Naive thymus-derived CD4-positive, alpha-beta T cell (primary cell): ENCODE results near the gene LHFPL3. TPM values are rescaled to one million over a fixed set of nuclear protein-coding genes. Genes with fewer than 3 reads are reported as not detected.
"Not testable (repeated sequence)": the region's sequence is repeated elsewhere in the genome, so short reads cannot be mapped to it uniquely, and the experiment has no call there.

Source experiments
- ATAC-seq: fragments of 150-1000 bp; cut with Tn5 transposase; 2 replicates; pipeline ENCODE4 v1.10.0; 2021; ENCODE audit warnings: mild to moderate bottlenecking, moderate library complexity
- CTCF ChIA-PET: fragments of 350-600 bp; sonication (Branson Sonifier 250); formaldehyde crosslinking; loops from one replicate; lab custom pipeline; 2021; ENCODE audit warnings: antibody characterized with exemption; lab: Charles Lee
- POLR2A ChIA-PET: fragments of 350-600 bp; sonication (Branson Sonifier 250); formaldehyde crosslinking; loops from one replicate; lab custom pipeline; 2021; ENCODE audit warnings: antibody characterized with exemption, inconsistent platforms; lab: Charles Lee
- DNase-seq, 9 donors: peaks; one replicate each; pipeline versions ENCODE4 v3.0.0 to v3.0.0-alpha.2; 2020 to 2022; ENCODE audit warnings: mixed read lengths in 1 of 9
- H3K27ac ChIP-seq: one replicate; pipeline ENCODE4 v1.7.0; 2013; ENCODE audit warnings: mild to moderate bottlenecking, low read depth, low read length, moderate library complexity
- H3K27me3 ChIP-seq, 2 donors: one replicate each; pipeline ENCODE4 v1.7.0; 2013; ENCODE audit warnings: low read length in 2 of 2, mild to moderate bottlenecking in 2 of 2, moderate library complexity in 2 of 2; ENCODE audit not compliant: control insufficient read depth in 2 of 2, insufficient read depth in 2 of 2
- H3K36me3 ChIP-seq, 3 experiments: 1 replicate in 2 of 3; 2 replicates in 1 of 3; pipeline ENCODE4 v1.7.0; 2013; ENCODE audit warnings: low read length in 3 of 3, mild to moderate bottlenecking in 3 of 3, moderate library complexity in 1 of 3; ENCODE audit not compliant: insufficient read depth in 3 of 3, control insufficient read depth in 2 of 3
- H3K4me1 ChIP-seq, 2 donors: one replicate each; pipeline ENCODE4 v1.7.0; 2013; ENCODE audit warnings: low read length in 2 of 2, mild to moderate bottlenecking in 2 of 2, moderate library complexity in 1 of 2; ENCODE audit not compliant: control insufficient read depth in 2 of 2, insufficient read depth in 2 of 2
- H3K4me3 ChIP-seq: 2 replicates; pipeline ENCODE4 v1.7.0; 2013; ENCODE audit warnings: mild to moderate bottlenecking, low read length
- H3K9me3 ChIP-seq, 3 experiments: 1 replicate in 2 of 3; 2 replicates in 1 of 3; pipeline ENCODE4 v1.7.0; 2013; ENCODE audit warnings: low read length in 3 of 3; ENCODE audit not compliant: control insufficient read depth in 2 of 3
- H3K27ac Mint-ChIP-seq, 9 donors: one replicate each; pipeline ENCODE4 v1.8.0; 2020 to 2022; ENCODE audit warnings: mixed read lengths in 9 of 9, mild to moderate bottlenecking in 8 of 9, moderate library complexity in 5 of 9, inconsistent platforms in 2 of 9
- H3K27me3 Mint-ChIP-seq, 5 donors: one replicate each; pipeline ENCODE4 v1.8.0; 2021 to 2022; ENCODE audit warnings: mixed read lengths in 5 of 5, mild to moderate bottlenecking in 1 of 5
- H3K36me3 Mint-ChIP-seq, 5 donors: one replicate each; pipeline ENCODE4 v1.8.0; 2020 to 2022; ENCODE audit warnings: mixed read lengths in 5 of 5, mild to moderate bottlenecking in 3 of 5, inconsistent platforms in 1 of 5
- H3K4me1 Mint-ChIP-seq, 7 donors: one replicate each; pipeline ENCODE4 v1.8.0; 2020 to 2022; ENCODE audit warnings: mixed read lengths in 7 of 7, mild to moderate bottlenecking in 3 of 7, inconsistent platforms in 1 of 7
- H3K4me3 Mint-ChIP-seq, 10 donors: one replicate each; pipeline ENCODE4 v1.8.0; 2020 to 2022; ENCODE audit warnings: mild to moderate bottlenecking in 10 of 10, mixed read lengths in 10 of 10, moderate library complexity in 6 of 10, inconsistent platforms in 2 of 10
- H3K9me3 Mint-ChIP-seq, 11 donors: one replicate each; pipeline ENCODE4 v1.8.0; 2020 to 2022; ENCODE audit warnings: mixed read lengths in 11 of 11, mild to moderate bottlenecking in 4 of 11, inconsistent platforms in 1 of 11, moderate library complexity in 1 of 11
- intact Hi-C, 2 donors: fragments of 100-400 bp; cut with micrococcal nuclease; formaldehyde crosslinking; loops; one replicate each; pipeline ENCODE4 v1.15.1; 2023
- polyA plus RNA-seq, 2 donors: library from polyadenylated mRNA; unstranded; fragments of 300-500 nt; fragmentation: Illumina TruSeq; gene quantifications; one replicate each; pipeline ENCODE4 v1.2.3, GENCODE V29; 2021
- total RNA-seq, 6 experiments: library from RNA in 5 of 6; stranded (reverse) in 5 of 6; gene quantifications; 1 replicate in 5 of 6; 2 replicates in 1 of 6; pipeline ENCODE4 v1.2.3 and lab custom pipeline; 2021 to 2026

The LHFPL3 gene
- total and polyA plus RNA-seq, 7 experiments from 2014 or later: not detected

DNA sequence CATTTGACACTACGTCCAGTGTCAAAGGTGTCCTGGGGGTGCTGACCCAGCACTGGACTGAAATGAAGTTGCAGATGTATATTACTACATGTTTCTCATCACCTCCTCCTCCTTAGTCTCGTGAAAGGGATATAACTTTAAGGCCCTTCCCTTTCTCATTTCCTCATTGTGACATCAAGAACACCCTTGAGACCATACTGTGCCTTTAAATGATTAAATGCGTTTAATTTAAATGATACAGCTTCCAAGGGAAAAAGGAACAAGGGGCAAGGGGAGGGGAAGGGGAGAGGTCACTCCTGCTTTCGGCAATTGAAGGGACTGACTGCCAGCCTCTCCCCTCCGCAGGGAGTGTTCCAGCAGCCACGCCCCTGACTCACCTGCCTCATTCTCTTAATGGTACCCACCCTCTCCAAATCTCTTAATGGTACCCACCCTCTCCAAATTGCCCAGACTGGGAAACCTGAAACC, 605.2 kb downstream of the LHFPL3 start:
- H3K27ac Mint-ChIP-seq: no peak overlapping the region
- H3K4me1 ChIP-seq: no peaks in the 10 kb centered on the region

GRCh38 chr7:104934665-104935064, 606.3 kb downstream of the LHFPL3 start:
- peaks cover 7 to 17% (median 8%) of the 10 kb centered on the region in 7 donors for H3K4me1 Mint-ChIP-seq
- ChIA-PET POLR2A (no interaction called here), CTCF (no interaction called here)
- Histone ChIP-seq H3K4me3 (no peak overlapping the region), H3K4me1 (no peaks in the 10 kb centered on the region), H3K36me3 (no peaks in the 10 kb centered on the region), H3K9me3 (no peaks in the 10 kb centered on the region), H3K27me3 (no peaks in the 10 kb centered on the region), H3K27ac (no peak overlapping the region)
- no peak for DNase-seq
- no peaks in the 10 kb centered on the region for H3K27me3 Mint-ChIP-seq
- H3K9me3 Mint-ChIP-seq: peaks cover 0 to 3% (median 0%) of the 10 kb centered on the region in 11 donors
- intact Hi-C loops: no loop called here
- no peak overlapping the region for H3K4me3 Mint-ChIP-seq
- H3K36me3 Mint-ChIP-seq: no peaks in the 10 kb centered on the region
- no peak for ATAC-seq
- H3K27ac Mint-ChIP-seq: peak overlapping the region in 4 of 9 donors; percentile 3 to 71 (median 59)

More for the DNA sequence above, 605.2 kb downstream of the LHFPL3 start:
- Histone ChIP-seq H3K9me3 (no peaks in the 10 kb centered on the region), H3K4me3 (no peak overlapping the region), H3K27me3 (no peaks in the 10 kb centered on the region), H3K27ac (no peak overlapping the region), H3K36me3 (no peaks in the 10 kb centered on the region)
- intact Hi-C loops: no loop called here
- Mint-ChIP-seq H3K9me3 (peaks cover 0 to 3% (median 0%) of the 10 kb centered on the region in 11 donors), H3K36me3 (no peaks in the 10 kb centered on the region), H3K4me1 (peaks cover 0 to 9% (median under 1%) of the 10 kb centered on the region in 7 donors), H3K27me3 (no peaks in the 10 kb centered on the region), H3K4me3 (no peak overlapping the region)
- ChIA-PET CTCF (no interaction called here), POLR2A (no interaction called here)
- peak; percentile 62 for ATAC-seq
- DNase-seq: no peak

DNA sequence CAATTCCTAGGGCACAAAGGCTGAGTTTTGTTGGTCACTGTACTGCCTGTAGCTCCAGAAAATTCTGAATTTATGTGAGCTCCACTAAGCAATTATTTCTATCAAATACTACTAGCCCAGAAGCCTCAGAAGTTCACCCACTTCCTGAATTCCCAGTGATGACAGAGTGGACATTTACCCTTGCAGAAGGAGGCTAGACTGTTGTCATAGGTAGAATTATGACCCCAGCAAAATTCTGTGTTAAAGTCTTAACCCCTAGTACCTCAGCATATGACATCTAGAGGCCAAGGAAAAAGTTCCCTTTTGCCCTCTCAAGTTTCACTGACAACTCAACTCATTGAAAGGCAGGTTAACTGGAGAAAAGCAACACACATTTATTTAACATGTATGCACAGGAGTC, 606.9 kb downstream of the LHFPL3 start:
- CTCF ChIA-PET: no interaction called here
- H3K27ac ChIP-seq: no peak overlapping the region
- no peaks in the 10 kb centered on the region for H3K9me3 ChIP-seq
- intact Hi-C loops: no loop called here
- H3K4me3 ChIP-seq: no peak overlapping the region
- H3K4me1 ChIP-seq: no peaks in the 10 kb centered on the region
- POLR2A ChIA-PET: no interaction called here
- Mint-ChIP-seq H3K27ac (peak overlapping the region in 2 of 9 donors; percentile 38 to 60), H3K36me3 (no peaks in the 10 kb centered on the region), H3K27me3 (no peaks in the 10 kb centered on the region), H3K9me3 (peaks cover 0 to 3% (median 0%) of the 10 kb centered on the region in 11 donors), H3K4me1 (peaks cover 7 to 17% (median 8%) of the 10 kb centered on the region in 7 donors), H3K4me3 (no peak overlapping the region)
- no peak for ATAC-seq
- H3K27me3 ChIP-seq: no peaks in the 10 kb centered on the region
- DNase-seq: no peak
- H3K36me3 ChIP-seq: no peaks in the 10 kb centered on the region

DNA sequence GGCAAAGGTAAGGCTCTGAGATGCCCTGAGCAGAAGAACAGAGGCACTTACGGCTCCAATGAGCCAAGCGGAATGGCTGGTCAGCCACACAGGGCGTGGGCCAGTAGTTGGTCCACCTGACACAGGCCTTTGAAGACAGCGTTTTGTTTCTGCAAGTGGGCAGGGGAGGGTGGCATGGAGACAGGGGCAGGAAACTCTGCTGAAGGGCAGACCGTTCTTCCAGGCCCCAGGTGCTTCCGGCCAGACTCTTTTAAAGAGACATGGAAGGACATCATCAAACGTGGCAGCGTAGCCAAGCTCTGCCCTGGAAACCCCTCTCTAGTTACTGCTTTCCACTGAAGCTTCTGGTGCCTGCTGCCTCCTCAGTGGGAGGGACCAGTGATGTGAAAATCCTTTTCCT, 608.1 kb downstream of the LHFPL3 start:
- Histone ChIP-seq H3K27me3 (no peaks in the 10 kb centered on the region), H3K4me1 (peaks cover under 1 to 3% of the 10 kb centered on the region in 2 donors), H3K4me3 (no peak overlapping the region), H3K36me3 (no peaks in the 10 kb centered on the region), H3K9me3 (no peaks in the 10 kb centered on the region), H3K27ac (no peak overlapping the region)
- Mint-ChIP-seq H3K4me1 (peaks cover 18 to 25% (median 19%) of the 10 kb centered on the region in 7 donors), H3K9me3 (peaks cover 0 to 3% (median 0%) of the 10 kb centered on the region in 11 donors), H3K27ac (no peak overlapping the region), H3K27me3 (no peaks in the 10 kb centered on the region), H3K36me3 (peaks cover 0 to 7% (median 0%) of the 10 kb centered on the region in 5 donors), H3K4me3 (no peak overlapping the region)
- ChIA-PET POLR2A (no interaction called here), CTCF (no interaction called here)
- intact Hi-C loops: no loop called here
- DNase-seq (no peak), ATAC-seq (no peak)

GRCh38 chr7:104937489-104937888, 609.1 kb downstream of the LHFPL3 start:
- H3K9me3 Mint-ChIP-seq, intact Hi-C loops, H3K4me3 ChIP-seq, ATAC-seq, H3K36me3 Mint-ChIP-seq, POLR2A ChIA-PET, H3K27me3 Mint-ChIP-seq, CTCF ChIA-PET, H3K4me3 Mint-ChIP-seq, H3K9me3 ChIP-seq, H3K27me3 ChIP-seq, DNase-seq, H3K27ac Mint-ChIP-seq, H3K27ac ChIP-seq, H3K36me3 ChIP-seq: not testable (repeated sequence)
- peaks cover 7 to 12% of the 10 kb centered on the region in 2 donors for H3K4me1 ChIP-seq
- H3K4me1 Mint-ChIP-seq: peaks cover 25 to 31% (median 28%) of the 10 kb centered on the region in 7 donors

GRCh38 chr7:104938741-104939390, 610.5 kb downstream of the LHFPL3 start:
- H3K9me3 Mint-ChIP-seq: peaks cover 0 to 3% (median 0%) of the 10 kb centered on the region in 11 donors
- H3K36me3 ChIP-seq: no peaks in the 10 kb centered on the region
- H3K36me3 Mint-ChIP-seq: peaks cover 0 to 13% (median 0%) of the 10 kb centered on the region in 5 donors
- no peak for ATAC-seq
- H3K27me3 ChIP-seq: no peaks in the 10 kb centered on the region
- DNase-seq: no peak
- no peak overlapping the region for H3K27ac ChIP-seq
- CTCF ChIA-PET: interaction anchor here (1.0 kb wide), 1 partner anchor 8 kb away, joined by 3 read pairs; no protein-coding TSS in a partner anchor
- H3K4me3 Mint-ChIP-seq: peak overlapping the region in 6 of 10 donors; percentile 1 to 58 (median 31)
- H3K4me3 ChIP-seq: no peak overlapping the region
- peaks cover 21 to 26% of the 10 kb centered on the region in 2 donors for H3K4me1 ChIP-seq
- peaks cover 27 to 42% (median 40%) of the 10 kb centered on the region in 7 donors for H3K4me1 Mint-ChIP-seq
- H3K9me3 ChIP-seq: no peaks in the 10 kb centered on the region
- H3K27me3 Mint-ChIP-seq: no peaks in the 10 kb centered on the region
- intact Hi-C loops: no loop called here
- POLR2A ChIA-PET: interaction anchor here (1.2 to 8.2 kb wide), 2 partner anchors 45 to 74 kb away, joined by 4 to 99 read pairs; partner anchors contain the start of gene KMT2E
- peak overlapping the region in 8 of 9 donors; percentile 21 to 85 (median 70) for H3K27ac Mint-ChIP-seq
